Thoracic aorta (tissue), 2 donors: ENCODE measurements around the gene KTI12. TPM values are rescaled to one million over a fixed set of nuclear protein-coding genes. Genes with fewer than 3 reads are reported as not detected.

Experiments
- ATAC-seq: fragments of 150-250 bp; one replicate; pipeline ENCODE4 v1.8.0; 2017; ENCODE audit warnings: low read depth; ENCODE audit not compliant: insufficient number of reproducible peaks, low FRiP score
- DNase-seq: peaks from one replicate; pipeline ENCODE4 v3.0.0-alpha.2; 2020; ENCODE audit warnings: low spot score
- H3K27ac ChIP-seq, 2 donors: fragments of 200-600 bp; sonication (generic); 1 replicate in 1 of 2; 2 replicates in 1 of 2; pipeline ENCODE4 v1.5.1; 2016; ENCODE audit warnings: mild to moderate bottlenecking in 2 of 2, moderate library complexity in 2 of 2
- H3K27me3 ChIP-seq: fragments of 200-600 bp; sonication (generic); replicated peaks from 2 replicates; pipeline ENCODE4 v1.6.0; 2016; ENCODE audit warnings: mild to moderate bottlenecking; ENCODE audit not compliant: insufficient read depth
- H3K36me3 ChIP-seq: fragments of 200-600 bp; sonication (generic); one replicate; pipeline ENCODE4 v1.5.1; 2016
- H3K4me1 ChIP-seq, 2 donors: fragments of 200-600 bp; sonication (generic); 1 replicate in 1 of 2; 2 replicates in 1 of 2; pipeline versions ENCODE4 v1.5.1 to v1.6.0; 2016; ENCODE audit warnings: low read depth in 2 of 2, mild to moderate bottlenecking in 1 of 2; ENCODE audit not compliant: control insufficient read depth in 1 of 2
- H3K4me3 ChIP-seq: fragments of 200-600 bp; sonication (generic); 2 replicates; pipeline ENCODE4 v1.5.1; 2016; ENCODE audit warnings: mild to moderate bottlenecking
- H3K9me3 ChIP-seq: fragments of 200-600 bp; sonication (generic); 2 replicates; pipeline ENCODE4 v1.5.1; 2016
- CTCF ChIP-seq: fragments of 200-600 bp; sonication (generic); IDR thresholded peaks from one replicate; pipeline ENCODE4 v1.5.1; 2019; ENCODE audit warnings: antibody characterized with exemption
- total RNA-seq, 2 donors: library from RNA; depleted of rRNA; stranded (reverse); fragments of >200 nt; gene quantifications; one replicate each; pipeline versions ENCODE4 v1.1.0 to v1.2.3, GENCODE V29; 2016

KTI12 gene
- total RNA-seq, 2 donors from 2014 or later: 5.4 to 16.2 TPM

GRCh38 chr1:51989582-51990477 lies 43.8 kb downstream of the KTI12 start:
- no peaks in the 10 kb centered on the region for H3K27me3 ChIP-seq
- no peak for ATAC-seq
- no peak for TF ChIP-seq CTCF
- H3K4me3 ChIP-seq: peak overlapping the region; percentile 73
- no peak overlapping the region for H3K27ac ChIP-seq
- H3K36me3 ChIP-seq: no peaks in the 10 kb centered on the region
- H3K9me3 ChIP-seq: no peaks in the 10 kb centered on the region
- H3K4me1 ChIP-seq: no peaks in the 10 kb centered on the region
- no peak for DNase-seq

GRCh38 chr1:51988254-51988653 lies 45.4 kb downstream of the KTI12 start:
- Histone ChIP-seq H3K9me3 (no peaks in the 10 kb centered on the region), H3K27me3 (no peaks in the 10 kb centered on the region), H3K4me1 (no peaks in the 10 kb centered on the region), H3K36me3 (no peaks in the 10 kb centered on the region), H3K4me3 (no peak overlapping the region), H3K27ac (no peak overlapping the region)
- ATAC-seq (no peak), DNase-seq (no peak)
- TF ChIP-seq CTCF: no peak

GRCh38 chr1:51986718-51987117 lies 46.9 kb downstream of the KTI12 start:
- ATAC-seq (no peak), DNase-seq (no peak)
- Histone ChIP-seq H3K9me3 (no peaks in the 10 kb centered on the region), H3K4me1 (no peaks in the 10 kb centered on the region), H3K36me3 (no peaks in the 10 kb centered on the region), H3K27me3 (no peaks in the 10 kb centered on the region), H3K27ac (no peak overlapping the region), H3K4me3 (no peak overlapping the region)
- TF ChIP-seq CTCF: no peak

GRCh38 chr1:51982161-51982560 lies 51.4 kb downstream of the KTI12 start:
- Histone ChIP-seq H3K27ac (no peak overlapping the region), H3K36me3 (no peaks in the 10 kb centered on the region), H3K27me3 (no peaks in the 10 kb centered on the region), H3K9me3 (no peaks in the 10 kb centered on the region), H3K4me3 (no peak overlapping the region), H3K4me1 (no peaks in the 10 kb centered on the region)
- DNase-seq (no peak), ATAC-seq (no peak)
- no peak for TF ChIP-seq CTCF

Other genes with a start within 250 kb of the KTI12 start
- gene NRDC, start 155.1 kb downstream of the KTI12 start, total RNA-seq: 10 to 100 TPM; 49.7 to 94.2 TPM
- not detected for gene RAB3B, start 43.1 kb downstream of the KTI12 start, total RNA-seq
- 10 to 100 TPM; 22.3 to 53.8 TPM for gene TXNDC12, start 21.4 kb upstream of the KTI12 start, total RNA-seq
- 10 to 100 TPM; 30.9 to 38.9 TPM for gene BTF3L4, start 22.5 kb upstream of the KTI12 start, total RNA-seq
- 10 to 100 TPM; 29.6 to 45.9 TPM for gene ZFYVE9, start 108.3 kb upstream of the KTI12 start, total RNA-seq